ENCODE results near the gene BRMS1L. TPM values are rescaled to one million over a fixed set of nuclear protein-coding genes. Genes with fewer than 3 reads are reported as not detected.

The BRMS1L gene
- total and polyA plus RNA-seq, 9 of the 15 experiments (the other 6 are each of a cell fraction or from before 2014, with no cell fraction given) = 1.2 to 4.7 (median 3.3) TPM

DNA sequence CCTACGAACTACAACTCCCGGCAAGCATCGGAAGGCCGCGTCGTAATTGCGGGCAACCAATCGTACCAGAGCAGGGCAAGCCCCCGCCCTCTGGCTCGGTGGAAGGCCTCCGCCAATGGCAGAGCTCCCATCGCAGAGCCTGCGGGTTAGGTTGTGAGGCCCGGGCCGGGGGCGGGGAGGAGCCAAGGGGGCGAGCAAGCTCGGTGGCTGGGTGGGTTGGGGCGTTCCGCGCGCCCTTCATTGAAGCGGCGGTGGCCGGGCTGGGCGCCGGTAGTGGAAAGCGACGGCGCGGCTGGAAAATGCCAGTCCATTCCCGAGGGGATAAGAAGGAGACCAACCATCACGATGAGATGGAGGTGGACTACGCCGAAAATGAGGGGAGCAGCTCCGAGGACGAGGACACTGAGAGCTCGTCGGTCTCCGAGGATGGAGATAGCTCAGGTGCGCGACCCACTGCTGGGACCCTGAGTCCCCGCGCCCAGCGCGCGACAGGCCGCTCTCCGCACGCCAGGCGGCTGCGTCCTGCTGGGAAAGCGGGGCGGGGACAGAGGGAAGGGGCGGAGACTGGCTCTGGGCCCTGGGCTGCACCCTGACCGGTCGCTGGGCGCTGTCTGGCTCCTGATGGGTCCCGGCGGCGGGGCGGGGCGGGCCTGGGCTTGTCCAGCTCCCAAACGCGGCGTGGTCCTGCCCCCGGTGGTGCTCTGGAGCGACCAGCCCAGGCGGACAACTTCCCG is at the start of gene BRMS1L (continued):
- TF ChIP-seq, protein P1, sequence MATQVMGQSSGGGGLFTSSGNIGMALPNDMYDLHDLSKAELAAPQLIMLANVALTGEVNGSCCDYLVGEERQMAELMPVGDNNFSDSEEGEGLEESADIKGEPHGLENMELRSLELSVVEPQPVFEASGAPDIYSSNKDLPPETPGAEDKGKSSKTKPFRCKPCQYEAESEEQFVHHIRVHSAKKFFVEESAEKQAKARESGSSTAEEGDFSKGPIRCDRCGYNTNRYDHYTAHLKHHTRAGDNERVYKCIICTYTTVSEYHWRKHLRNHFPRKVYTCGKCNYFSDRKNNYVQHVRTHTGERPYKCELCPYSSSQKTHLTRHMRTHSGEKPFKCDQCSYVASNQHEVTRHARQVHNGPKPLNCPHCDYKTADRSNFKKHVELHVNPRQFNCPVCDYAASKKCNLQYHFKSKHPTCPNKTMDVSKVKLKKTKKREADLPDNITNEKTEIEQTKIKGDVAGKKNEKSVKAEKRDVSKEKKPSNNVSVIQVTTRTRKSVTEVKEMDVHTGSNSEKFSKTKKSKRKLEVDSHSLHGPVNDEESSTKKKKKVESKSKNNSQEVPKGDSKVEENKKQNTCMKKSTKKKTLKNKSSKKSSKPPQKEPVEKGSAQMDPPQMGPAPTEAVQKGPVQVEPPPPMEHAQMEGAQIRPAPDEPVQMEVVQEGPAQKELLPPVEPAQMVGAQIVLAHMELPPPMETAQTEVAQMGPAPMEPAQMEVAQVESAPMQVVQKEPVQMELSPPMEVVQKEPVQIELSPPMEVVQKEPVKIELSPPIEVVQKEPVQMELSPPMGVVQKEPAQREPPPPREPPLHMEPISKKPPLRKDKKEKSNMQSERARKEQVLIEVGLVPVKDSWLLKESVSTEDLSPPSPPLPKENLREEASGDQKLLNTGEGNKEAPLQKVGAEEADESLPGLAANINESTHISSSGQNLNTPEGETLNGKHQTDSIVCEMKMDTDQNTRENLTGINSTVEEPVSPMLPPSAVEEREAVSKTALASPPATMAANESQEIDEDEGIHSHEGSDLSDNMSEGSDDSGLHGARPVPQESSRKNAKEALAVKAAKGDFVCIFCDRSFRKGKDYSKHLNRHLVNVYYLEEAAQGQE (IDR thresholded peaks at IDR 0.05; ENCODE audit: borderline replicate concordance) = 0 out of 2 replicates have a peak, but pooled peaks have one; percentile 12
- TF ChIP-seq, protein P1 (CRISPR knock-in tag; IDR thresholded peaks at IDR 0.05; ENCODE audit: low read depth) = no peak
- TF ChIP-seq BRF1 (IDR thresholded peaks at IDR 0.05; ENCODE audit: borderline replicate concordance, extremely low read depth, insufficient read length) (no peak), TFAM (CRISPR knock-in tag; conservative IDR thresholded peaks at IDR 0.05) (no peak), NCOA6 (IDR thresholded peaks at IDR 0.05) (no peak), ARID1B (IDR thresholded peaks at IDR 0.05) (peak; percentile 32; the same call in 1 of the 2 replicates), NBN (IDR thresholded peaks at IDR 0.05; ENCODE audit: low read depth) (no peak), BHLHE40 (IDR thresholded peaks at IDR 0.05; ENCODE audit: low read length) (no peak), ETV1 (tag; conservative IDR thresholded peaks at IDR 0.05; ENCODE audit: low read depth) (no peak), ZNF384 (IDR thresholded peaks at IDR 0.05; ENCODE audit: low read depth, low read length) (no peak), ZNF224 (CRISPR knock-in tag; IDR thresholded peaks at IDR 0.05) (no peak), NR1H2 (CRISPR knock-in tag; IDR thresholded peaks at IDR 0.05) (no peak), ZNF445 (CRISPR knock-in tag; IDR thresholded peaks at IDR 0.05; ENCODE audit: low read depth) (no peak), HMG20B (CRISPR knock-in tag; IDR thresholded peaks at IDR 0.05) (no peak), KLF16 (IDR thresholded peaks at IDR 0.05) (no peak)
- TF ChIP-seq, protein P2, sequence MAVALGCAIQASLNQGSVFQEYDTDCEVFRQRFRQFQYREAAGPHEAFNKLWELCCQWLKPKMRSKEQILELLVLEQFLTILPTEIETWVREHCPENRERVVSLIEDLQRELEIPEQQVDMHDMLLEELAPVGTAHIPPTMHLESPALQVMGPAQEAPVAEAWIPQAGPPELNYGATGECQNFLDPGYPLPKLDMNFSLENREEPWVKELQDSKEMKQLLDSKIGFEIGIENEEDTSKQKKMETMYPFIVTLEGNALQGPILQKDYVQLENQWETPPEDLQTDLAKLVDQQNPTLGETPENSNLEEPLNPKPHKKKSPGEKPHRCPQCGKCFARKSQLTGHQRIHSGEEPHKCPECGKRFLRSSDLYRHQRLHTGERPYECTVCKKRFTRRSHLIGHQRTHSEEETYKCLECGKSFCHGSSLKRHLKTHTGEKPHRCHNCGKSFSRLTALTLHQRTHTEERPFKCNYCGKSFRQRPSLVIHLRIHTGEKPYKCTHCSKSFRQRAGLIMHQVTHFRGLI (CRISPR knock-in tag; IDR thresholded peaks at IDR 0.05) = no peak
- TF ChIP-seq, protein P3, sequence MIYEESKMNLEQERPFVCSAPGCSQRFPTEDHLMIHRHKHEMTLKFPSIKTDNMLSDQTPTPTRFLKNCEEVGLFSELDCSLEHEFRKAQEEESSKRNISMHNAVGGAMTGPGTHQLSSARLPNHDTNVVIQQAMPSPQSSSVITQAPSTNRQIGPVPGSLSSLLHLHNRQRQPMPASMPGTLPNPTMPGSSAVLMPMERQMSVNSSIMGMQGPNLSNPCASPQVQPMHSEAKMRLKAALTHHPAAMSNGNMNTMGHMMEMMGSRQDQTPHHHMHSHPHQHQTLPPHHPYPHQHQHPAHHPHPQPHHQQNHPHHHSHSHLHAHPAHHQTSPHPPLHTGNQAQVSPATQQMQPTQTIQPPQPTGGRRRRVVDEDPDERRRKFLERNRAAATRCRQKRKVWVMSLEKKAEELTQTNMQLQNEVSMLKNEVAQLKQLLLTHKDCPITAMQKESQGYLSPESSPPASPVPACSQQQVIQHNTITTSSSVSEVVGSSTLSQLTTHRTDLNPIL (CRISPR knock-in tag; IDR thresholded peaks at IDR 0.05) = no peak

All from K562 (cell line).